Measurements from ENCODE around the gene SLC6A1.

Gene SLC6A1

DNA sequence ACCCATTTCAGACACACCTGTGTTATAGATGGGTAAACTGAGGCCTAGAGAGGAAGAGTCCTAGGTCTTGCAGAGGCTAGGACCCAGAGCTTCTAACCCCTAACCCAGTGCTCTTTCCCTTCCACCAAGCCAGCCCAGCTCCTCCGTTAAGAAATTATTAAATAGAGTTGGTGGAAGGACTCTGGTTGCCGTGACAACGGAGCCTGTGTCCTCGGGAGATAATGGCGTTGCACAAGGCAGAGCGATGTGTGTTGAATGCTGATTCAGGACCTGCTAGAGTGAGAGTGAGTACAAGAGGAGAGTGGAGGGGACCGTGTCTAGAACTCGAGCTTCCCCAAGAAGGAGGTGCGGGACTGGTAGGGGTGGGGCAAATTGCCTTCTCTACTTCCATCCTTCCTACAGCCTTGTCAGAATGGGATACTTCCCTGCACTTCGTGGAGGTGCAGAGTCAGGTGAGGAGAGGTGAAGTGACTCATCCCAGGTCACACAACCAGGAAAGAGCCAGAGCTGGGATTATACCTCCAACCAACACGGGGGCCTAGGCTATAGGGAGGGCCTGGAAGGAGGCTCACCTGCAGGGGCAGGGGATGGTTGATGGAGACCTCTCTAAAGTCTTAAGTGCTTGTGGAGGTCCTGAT, 8.6 kb downstream of the SLC6A1 start:
- TF ChIP-seq, protein P1, sequence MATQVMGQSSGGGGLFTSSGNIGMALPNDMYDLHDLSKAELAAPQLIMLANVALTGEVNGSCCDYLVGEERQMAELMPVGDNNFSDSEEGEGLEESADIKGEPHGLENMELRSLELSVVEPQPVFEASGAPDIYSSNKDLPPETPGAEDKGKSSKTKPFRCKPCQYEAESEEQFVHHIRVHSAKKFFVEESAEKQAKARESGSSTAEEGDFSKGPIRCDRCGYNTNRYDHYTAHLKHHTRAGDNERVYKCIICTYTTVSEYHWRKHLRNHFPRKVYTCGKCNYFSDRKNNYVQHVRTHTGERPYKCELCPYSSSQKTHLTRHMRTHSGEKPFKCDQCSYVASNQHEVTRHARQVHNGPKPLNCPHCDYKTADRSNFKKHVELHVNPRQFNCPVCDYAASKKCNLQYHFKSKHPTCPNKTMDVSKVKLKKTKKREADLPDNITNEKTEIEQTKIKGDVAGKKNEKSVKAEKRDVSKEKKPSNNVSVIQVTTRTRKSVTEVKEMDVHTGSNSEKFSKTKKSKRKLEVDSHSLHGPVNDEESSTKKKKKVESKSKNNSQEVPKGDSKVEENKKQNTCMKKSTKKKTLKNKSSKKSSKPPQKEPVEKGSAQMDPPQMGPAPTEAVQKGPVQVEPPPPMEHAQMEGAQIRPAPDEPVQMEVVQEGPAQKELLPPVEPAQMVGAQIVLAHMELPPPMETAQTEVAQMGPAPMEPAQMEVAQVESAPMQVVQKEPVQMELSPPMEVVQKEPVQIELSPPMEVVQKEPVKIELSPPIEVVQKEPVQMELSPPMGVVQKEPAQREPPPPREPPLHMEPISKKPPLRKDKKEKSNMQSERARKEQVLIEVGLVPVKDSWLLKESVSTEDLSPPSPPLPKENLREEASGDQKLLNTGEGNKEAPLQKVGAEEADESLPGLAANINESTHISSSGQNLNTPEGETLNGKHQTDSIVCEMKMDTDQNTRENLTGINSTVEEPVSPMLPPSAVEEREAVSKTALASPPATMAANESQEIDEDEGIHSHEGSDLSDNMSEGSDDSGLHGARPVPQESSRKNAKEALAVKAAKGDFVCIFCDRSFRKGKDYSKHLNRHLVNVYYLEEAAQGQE (IDR thresholded peaks at IDR 0.05; ENCODE audit: insufficient read depth in 1 of 2, low read depth in 2 of 2, low read length in 2 of 2): no peak
- TF ChIP-seq FOXP2 (optimal IDR thresholded peaks at IDR 0.05; ENCODE audit: borderline replicate concordance, extremely low read depth, extremely low read length, insufficient read depth) (no peak), POLR2AphosphoS5 (IDR thresholded peaks at IDR 0.05; ENCODE audit: low read depth, low read length) (no peak), TAF1 (IDR thresholded peaks at IDR 0.05; ENCODE audit: borderline replicate concordance, insufficient read depth, low read length) (no peak), SIN3A (IDR thresholded peaks at IDR 0.05; ENCODE audit: borderline replicate concordance, insufficient read depth, low read length) (no peak)

DNA sequence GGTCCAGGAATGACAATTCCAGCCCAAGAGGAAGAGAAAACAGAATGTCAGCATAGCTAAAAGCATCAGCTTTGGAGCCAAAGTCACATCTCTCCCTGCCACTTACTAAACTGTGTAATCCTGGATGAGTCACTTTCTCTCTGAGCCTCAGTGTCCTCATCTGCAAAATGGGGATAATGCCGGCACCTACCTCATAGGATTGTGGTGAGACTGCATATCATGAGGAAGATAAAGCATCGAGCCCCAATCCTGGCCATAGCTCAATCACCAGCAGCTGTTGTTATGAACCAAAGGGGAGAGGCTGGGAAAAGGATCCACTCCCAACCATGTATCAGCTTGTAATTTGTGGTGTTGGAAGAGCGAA, 9.1 kb downstream of the SLC6A1 start:
- TF ChIP-seq FOXP2 (optimal IDR thresholded peaks at IDR 0.05; ENCODE audit: borderline replicate concordance, extremely low read depth, extremely low read length, insufficient read depth): no peak
- TF ChIP-seq, protein P1 (IDR thresholded peaks at IDR 0.05; ENCODE audit: insufficient read depth in 1 of 2, low read depth in 2 of 2, low read length in 2 of 2): no peak
- no peak for TF ChIP-seq POLR2AphosphoS5 (IDR thresholded peaks at IDR 0.05; ENCODE audit: low read depth, low read length)
- no peak for TF ChIP-seq SIN3A (IDR thresholded peaks at IDR 0.05; ENCODE audit: borderline replicate concordance, insufficient read depth, low read length)
- TF ChIP-seq TAF1 (IDR thresholded peaks at IDR 0.05; ENCODE audit: borderline replicate concordance, insufficient read depth, low read length): no peak

DNA sequence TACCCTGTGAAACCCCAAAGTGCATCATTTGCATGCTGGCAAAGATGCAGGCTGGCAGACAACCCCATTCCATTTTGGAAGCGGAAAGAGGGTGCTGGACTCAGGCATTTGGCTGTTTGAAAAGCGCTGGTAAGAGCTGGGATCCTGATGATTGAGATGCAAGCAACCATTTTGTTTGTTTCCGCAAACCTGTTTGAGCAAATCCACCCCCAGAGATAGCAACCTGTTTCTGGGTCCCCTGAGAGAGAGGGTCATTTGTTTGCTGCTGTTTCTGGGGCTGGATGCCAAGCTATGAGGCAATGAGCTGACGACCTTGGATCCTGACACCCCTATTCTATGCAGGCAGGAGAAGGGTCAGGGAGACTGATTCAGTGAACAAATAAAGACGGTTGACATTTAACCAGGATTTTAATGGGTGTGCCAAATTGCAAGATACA, 9.8 kb downstream of the SLC6A1 start:
- TF ChIP-seq SIN3A (IDR thresholded peaks at IDR 0.05; ENCODE audit: borderline replicate concordance, insufficient read depth, low read length) (no peak), FOXP2 (optimal IDR thresholded peaks at IDR 0.05; ENCODE audit: borderline replicate concordance, extremely low read depth, extremely low read length, insufficient read depth) (no peak), TAF1 (IDR thresholded peaks at IDR 0.05; ENCODE audit: borderline replicate concordance, insufficient read depth, low read length) (no peak), POLR2AphosphoS5 (IDR thresholded peaks at IDR 0.05; ENCODE audit: low read depth, low read length) (no peak)
- TF ChIP-seq, protein P1 (IDR thresholded peaks at IDR 0.05; ENCODE audit: insufficient read depth in 1 of 2, low read depth in 2 of 2, low read length in 2 of 2): no peak

DNA sequence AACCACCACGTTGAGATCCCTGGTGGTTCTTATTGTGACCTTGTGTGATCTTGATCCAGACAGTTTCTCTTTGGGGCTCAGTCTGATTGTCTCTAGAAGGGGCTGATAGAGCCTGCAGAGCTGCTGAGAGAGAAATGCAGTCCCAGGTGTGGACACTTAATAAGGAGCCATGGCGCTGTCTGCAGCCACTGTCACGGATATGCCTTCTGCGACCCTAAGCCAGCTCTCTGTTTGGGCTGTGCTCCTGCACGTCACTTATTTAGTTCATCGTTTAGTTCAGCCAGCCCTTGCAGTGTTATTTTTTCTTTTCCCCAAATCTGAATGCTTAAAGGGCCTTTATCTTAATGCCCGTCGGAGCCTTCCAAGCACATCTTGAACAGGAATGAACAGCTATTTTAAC, 12.0 kb downstream of the SLC6A1 start:
- no peak for TF ChIP-seq POLR2AphosphoS5 (IDR thresholded peaks at IDR 0.05; ENCODE audit: low read depth, low read length)
- TF ChIP-seq FOXP2 (optimal IDR thresholded peaks at IDR 0.05; ENCODE audit: borderline replicate concordance, extremely low read depth, extremely low read length, insufficient read depth): no peak
- TF ChIP-seq SIN3A (IDR thresholded peaks at IDR 0.05; ENCODE audit: borderline replicate concordance, insufficient read depth, low read length): no peak
- TF ChIP-seq, protein P1 (IDR thresholded peaks at IDR 0.05; ENCODE audit: insufficient read depth in 1 of 2, low read depth in 2 of 2, low read length in 2 of 2): no peak
- TF ChIP-seq TAF1 (IDR thresholded peaks at IDR 0.05; ENCODE audit: borderline replicate concordance, insufficient read depth, low read length): no peak

All from PFSK-1 (cell line).